HG02798 (cell line): ENCODE results near the gene SHQ1.
"Not testable (repeated sequence)": the region's sequence is repeated elsewhere in the genome, so short reads cannot be mapped to it uniquely, and the experiment has no call there.

ENCODE experiments used
- ATAC-seq: cut with Tn5 transposase; IDR thresholded peaks from one replicate; pipeline ENCODE4 v1.9.1; 2021; ENCODE audit warnings: mild to moderate bottlenecking; ENCODE audit not compliant: unreplicated experiment, poor library complexity

The SHQ1 gene

GRCh38 chr3:72724070-72724469, 124.2 kb downstream of the SHQ1 start:
- ATAC-seq = no peak

- peak; percentile 53 for ATAC-seq
These were observed 125.1 kb downstream of the SHQ1 start for GRCh38 chr3:72722930-72723726.

GRCh38 chr3:72721683-72722381, 126.4 kb downstream of the SHQ1 start:
- ATAC-seq = no peak

- ATAC-seq = no peak
These were observed 127.7 kb downstream of the SHQ1 start for GRCh38 chr3:72720566-72720965.

- ATAC-seq = no peak
These were observed 129.1 kb downstream of the SHQ1 start for GRCh38 chr3:72719137-72719536.

- not testable (repeated sequence) for ATAC-seq
These were observed 134.1 kb downstream of the SHQ1 start for GRCh38 chr3:72714135-72714534.

- not testable (repeated sequence) for ATAC-seq
These were observed 137.8 kb downstream of the SHQ1 start for GRCh38 chr3:72710471-72710870.

GRCh38 chr3:72708441-72708840, 139.8 kb downstream of the SHQ1 start:
- ATAC-seq = no peak

GRCh38 chr3:72702997-72703396, 145.2 kb downstream of the SHQ1 start:
- no peak for ATAC-seq

- no peak for ATAC-seq
These were observed 145.9 kb downstream of the SHQ1 start for GRCh38 chr3:72702390-72702789.

- no peak for ATAC-seq
These were observed 148.1 kb downstream of the SHQ1 start for GRCh38 chr3:72700106-72700505.

- no peak for ATAC-seq
These were observed 148.6 kb downstream of the SHQ1 start for GRCh38 chr3:72699631-72700030.
